SH-SY5Y (cell line): ENCODE measurements around the gene DLG2.

Experiments
- GATA2 ChIP-seq: IDR thresholded peaks from 2 replicates; pipeline ENCODE4 v1.6.1; 2011; ENCODE audit warnings: mild to moderate bottlenecking, low read depth, low read length
- GATA3 ChIP-seq: IDR thresholded peaks from 2 replicates; pipeline ENCODE4 v1.6.1; 2011; ENCODE audit warnings: low read depth, mild to moderate bottlenecking, low read length, moderate library complexity

- TF ChIP-seq GATA3 (no peak), GATA2 (no peak)
Observed at GRCh38 chr11:83455356-83455755, 2171.8 kb downstream of the DLG2 start.
